HEK293 (cell line): ENCODE data around the gene CERS5.

Source experiments
- CTCF ChIP-seq: fragments of 450-650 bp; formaldehyde crosslinking; IDR thresholded peaks from 2 replicates; pipeline ENCODE4 v1.5.1; 2016; ENCODE audit warnings: missing biosample characterization, missing genetic modification characterization
- HOXD13 ChIP-seq: sonication (generic); formaldehyde crosslinking; IDR thresholded peaks from 2 replicates; pipeline ENCODE4 v1.8.0; 2022; ENCODE audit warnings: missing genetic modification reagents, borderline replicate concordance
- REST ChIP-seq: fragments of 450-650 bp; formaldehyde crosslinking; IDR thresholded peaks from 2 replicates; pipeline ENCODE4 v1.5.1; 2016; ENCODE audit warnings: missing biosample characterization, missing genetic modification characterization
- ZNF19 ChIP-seq: fragments of 450-650 bp; formaldehyde crosslinking; IDR thresholded peaks from 2 replicates; pipeline ENCODE4; 2016; ENCODE audit warnings: missing biosample characterization, missing genetic modification characterization, low read depth
- ZNF704 ChIP-seq: fragments of 450-650 bp; formaldehyde crosslinking; IDR thresholded peaks from 2 replicates; pipeline ENCODE4 v1.5.1; 2016; ENCODE audit warnings: missing biosample characterization, missing genetic modification characterization

- TF ChIP-seq CTCF (no peak), HOXD13 (CRISPR knock-in tag) (no peak), ZNF19 (no peak), REST (tag by site-specific recombination) (no peak), ZNF704 (tag by site-specific recombination) (no peak)
These were observed 65.5 kb downstream of the CERS5 start for GRCh38 chr12:50101663-50102062.
